DMS53 treated with DMSO at 0.1 percent for 48 hours (cell line): ENCODE measurements around the gene GNAI1.

Experiments used
- DNase-seq: peaks from one replicate; lab custom pipeline; 2025; ENCODE audit not compliant: unreplicated experiment; lab: John Stamatoyannopoulos, UW

The GNAI1 gene

DNA sequence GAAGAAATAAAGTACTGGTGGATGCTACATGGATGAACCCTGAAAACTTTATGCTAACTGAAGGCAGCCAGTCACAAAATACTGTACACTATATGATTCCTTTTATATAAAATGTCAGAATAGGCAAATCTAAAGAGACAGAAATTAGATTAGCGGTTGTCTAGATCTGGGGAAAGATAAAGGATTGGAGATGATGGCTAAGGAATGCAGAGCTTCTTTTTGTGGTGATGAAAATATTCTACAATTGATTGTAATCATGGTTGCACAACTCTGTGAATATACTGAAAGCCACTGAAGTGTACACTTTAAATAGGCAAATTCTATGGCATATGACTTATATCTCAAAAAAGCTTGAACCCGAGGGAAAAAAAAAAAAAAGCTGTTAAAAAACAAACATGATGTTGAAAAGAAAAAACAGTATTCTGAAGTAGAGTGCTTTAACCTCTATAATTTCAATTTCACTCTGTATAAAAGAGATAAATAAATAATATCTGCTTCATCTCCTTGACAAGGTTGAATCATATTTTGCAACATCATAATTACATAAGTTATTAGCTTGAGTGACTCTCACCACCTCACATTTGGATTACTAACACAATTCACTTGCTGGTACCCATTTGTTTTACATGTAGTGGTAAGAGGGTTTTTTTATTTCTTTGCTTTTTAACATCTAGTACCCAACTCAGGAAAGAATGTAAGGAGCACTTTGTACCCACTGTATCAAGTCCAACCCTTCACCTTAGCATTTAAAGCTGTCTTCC is 2.8 kb upstream of the GNAI1 start:
- DNase-seq: no peak

DNA sequence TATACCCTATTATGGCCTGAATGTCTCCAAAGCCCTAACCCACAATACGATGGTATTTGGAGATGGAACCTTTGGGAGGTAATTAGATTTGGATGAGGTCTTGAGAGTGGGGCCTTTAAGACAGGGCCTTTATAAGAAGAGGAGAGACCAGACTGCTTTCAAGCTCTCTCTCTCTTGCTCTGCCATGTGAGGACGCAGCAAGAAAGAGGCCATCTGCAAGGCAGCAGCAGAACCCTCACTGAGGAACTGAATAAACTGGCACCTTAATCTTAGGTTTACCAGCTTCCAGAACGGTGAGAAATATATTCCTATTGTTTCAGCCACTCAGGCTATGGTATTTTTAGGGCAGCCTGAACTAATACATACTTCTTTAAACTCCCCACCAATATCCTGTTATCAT is 2.0 kb upstream of the GNAI1 start:
- DNase-seq: no peak

DNA sequence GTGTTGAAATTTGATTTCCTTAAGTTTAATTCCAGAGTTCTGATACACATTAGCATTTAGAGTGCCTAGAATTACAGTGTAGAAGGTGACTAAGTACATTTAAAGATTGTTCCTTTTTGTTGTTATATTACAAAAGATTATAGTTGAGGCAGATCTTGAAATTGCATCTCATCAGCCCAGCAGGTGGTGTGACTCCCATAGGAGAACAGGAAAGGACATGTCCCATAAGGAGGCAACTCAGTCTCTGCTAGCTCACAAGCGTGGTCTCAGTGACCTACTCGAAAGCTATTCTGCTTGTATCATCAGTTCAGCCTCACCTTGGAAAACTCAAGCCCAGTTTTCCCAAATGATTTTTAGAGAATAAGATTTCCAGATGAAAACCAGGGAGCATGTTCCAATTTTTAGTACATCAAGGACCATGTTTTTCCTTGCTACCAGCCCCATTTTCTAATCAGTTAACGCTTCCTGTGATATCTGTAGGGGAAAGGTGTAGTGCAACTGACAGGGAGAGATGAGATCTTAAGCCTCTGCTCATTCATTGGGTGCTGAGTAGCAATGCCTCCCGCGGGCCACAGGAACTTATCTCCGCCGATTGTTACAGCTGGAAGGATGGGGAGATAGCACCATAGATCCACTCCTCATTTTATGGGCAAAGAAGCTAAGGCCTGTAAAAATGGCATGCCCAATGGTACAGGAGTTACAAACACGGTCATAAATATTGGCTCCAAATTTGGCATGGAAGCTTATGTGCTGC is 1.1 kb upstream of the GNAI1 start:
- peak; percentile 17 for DNase-seq

DNA sequence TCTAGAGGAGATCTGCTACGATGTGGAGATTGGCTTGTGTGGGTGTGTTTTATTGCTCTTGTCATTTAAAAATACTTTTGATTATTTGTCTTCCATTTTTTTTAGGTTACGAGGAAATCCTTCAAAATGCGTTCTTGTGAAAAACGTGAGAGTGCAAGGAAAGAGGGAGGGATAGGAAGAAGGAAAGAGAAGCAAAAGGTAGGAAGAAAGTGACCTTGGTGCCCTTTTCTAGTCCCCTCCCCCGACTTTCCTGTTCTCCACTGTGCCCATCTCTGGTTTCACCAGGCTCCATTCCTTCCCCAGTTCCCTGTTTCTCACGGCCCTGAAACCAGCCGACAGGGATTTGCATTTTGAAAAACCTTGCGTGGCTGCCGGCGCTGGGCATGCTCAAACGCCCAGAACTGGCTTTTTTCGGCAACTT is 506 bp upstream of the GNAI1 start:
- DNase-seq: peak; percentile 73

DNA sequence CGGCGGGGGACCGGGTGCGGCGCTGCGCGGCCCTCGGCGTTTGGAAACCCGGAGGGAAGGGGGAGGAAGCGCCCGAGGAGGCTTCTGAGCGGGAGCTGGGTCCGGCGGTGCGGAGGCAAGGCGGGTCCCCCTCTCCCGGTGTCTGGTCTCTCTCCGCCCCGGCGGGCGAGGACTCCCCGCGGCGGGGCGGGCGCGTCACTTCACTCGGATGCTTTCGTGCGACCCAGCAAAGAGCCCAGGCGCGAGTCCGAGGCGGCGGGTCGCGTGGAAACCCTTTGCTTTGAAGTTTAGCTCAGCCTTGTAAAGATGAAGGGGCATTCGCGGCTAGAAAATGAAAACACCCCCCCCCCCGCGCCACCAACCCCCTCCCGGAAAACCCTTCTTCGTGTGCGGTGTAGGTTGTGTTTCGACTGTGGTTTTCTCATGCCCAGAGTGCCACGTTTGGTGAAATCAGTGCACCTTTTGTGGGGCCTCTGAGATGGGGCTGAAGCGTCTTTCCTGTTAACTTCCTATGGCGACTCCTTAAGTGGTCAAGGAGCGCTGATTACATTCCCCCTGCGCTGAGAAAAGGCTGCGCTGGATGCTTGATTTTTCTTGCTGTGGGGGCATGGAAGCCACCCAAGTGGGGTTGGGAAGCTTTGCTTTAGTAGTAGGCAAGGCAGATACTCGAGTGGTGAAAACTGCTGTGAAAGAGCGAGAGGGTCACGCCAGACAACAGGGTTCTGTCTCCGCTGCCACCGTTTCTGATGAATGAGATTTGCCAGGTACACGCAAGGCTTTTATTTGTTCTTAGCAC is 876 bp downstream of the GNAI1 start:
- DNase-seq: peak; percentile 25

- no peak for DNase-seq
These were observed 1.8 kb downstream of the GNAI1 start for GRCh38 chr7:80136261-80137055.

DNA sequence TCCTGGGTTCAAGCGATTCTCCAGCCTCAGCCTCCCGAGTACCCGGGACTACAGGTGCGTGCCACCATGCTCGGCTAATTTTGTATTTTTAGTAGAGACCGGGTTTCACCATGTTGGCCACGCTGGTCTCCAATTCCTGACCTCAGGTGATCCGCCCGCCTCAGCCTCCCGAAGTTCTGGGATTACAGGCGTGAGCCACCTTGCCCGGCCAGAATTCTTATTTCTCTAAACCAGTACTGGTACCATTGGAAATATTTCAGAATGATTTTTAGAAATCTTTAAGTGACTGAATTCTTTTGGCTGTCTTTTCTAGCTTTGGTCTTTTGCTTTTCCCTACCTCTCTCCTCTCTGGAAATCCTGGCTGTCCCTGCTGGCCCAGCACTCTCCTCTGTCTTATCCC is 2.8 kb downstream of the GNAI1 start:
- no peak for DNase-seq

GRCh38 chr7:80139236-80139635 is 4.6 kb downstream of the GNAI1 start:
- no peak for DNase-seq

- no peak for DNase-seq
These were observed 5.8 kb downstream of the GNAI1 start for GRCh38 chr7:80140388-80140787.

- no peak for DNase-seq
These were observed 6.7 kb downstream of the GNAI1 start for GRCh38 chr7:80141376-80141775.

DNA sequence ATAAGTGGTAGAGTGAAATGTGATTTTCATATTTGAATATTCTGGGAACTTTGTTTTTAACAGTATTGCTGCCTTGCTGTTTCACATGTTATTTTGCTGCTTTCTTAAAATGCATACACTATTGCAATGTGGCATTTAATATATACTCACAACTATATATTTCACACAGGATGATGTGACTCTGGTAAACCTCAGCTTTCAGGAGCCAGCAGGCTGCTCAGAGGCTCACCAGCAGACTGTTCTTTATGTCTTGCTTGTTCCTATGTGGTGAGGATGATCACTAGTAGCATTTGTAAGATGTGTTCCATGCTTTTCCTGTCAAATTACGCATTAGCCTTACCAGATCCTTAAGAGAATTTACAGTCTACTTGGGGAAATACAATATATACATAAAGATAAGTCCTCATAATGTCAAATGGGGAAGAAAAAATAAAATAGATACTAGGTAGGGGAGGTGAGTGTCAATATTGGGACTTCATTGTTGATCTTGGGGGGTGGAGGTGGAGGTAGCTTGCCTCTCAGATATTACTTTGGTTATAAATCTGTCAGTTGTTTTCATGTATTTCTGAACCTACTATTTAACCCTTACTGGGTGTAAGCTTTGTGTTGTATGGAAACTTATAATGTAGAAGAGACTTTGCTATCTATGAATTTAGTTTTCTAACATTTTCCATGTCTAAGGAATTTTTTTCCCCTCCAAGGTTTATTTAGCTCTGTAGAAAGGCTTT is 8.4 kb downstream of the GNAI1 start:
- no peak for DNase-seq

DNA sequence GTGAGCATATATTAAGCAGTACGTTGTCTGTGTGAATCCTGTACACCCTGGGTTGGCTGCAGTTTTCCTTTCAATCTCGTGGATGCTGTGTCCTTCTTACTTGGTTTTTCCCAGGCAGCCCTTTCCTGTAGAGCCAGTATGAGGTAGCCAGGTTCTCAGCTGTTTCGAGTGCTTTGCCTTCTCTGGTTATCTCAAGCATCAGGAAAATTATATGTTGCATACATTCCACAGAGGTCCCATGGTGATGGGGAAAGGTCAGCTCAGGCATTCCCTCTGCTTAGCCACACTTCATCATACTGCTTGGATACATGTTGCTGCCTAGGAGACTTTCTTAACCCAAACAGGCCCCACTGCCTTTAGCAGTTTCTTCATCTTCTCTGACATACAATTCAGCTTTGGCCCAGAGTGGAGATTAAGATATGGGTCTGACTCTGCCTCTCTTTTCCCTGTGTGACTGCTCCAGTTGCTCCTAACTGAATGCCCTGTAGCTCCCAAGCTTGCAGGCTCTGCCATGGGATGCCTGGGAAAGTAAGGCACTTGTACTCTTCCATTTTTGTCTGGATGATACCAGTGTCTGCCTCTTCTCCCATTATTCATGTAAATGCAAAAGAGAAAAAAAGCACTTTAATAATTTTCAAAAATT is 11.3 kb downstream of the GNAI1 start:
- DNase-seq: no peak

- DNase-seq: no peak
These were observed 12.0 kb downstream of the GNAI1 start for GRCh38 chr7:80146545-80147182.

- no peak for DNase-seq
These were observed 13.1 kb downstream of the GNAI1 start for GRCh38 chr7:80147543-80148391.

GRCh38 chr7:80150611-80151273 is 16.1 kb downstream of the GNAI1 start:
- no peak for DNase-seq

GRCh38 chr7:80151274-80151665 is 16.6 kb downstream of the GNAI1 start:
- DNase-seq: no peak

DNA sequence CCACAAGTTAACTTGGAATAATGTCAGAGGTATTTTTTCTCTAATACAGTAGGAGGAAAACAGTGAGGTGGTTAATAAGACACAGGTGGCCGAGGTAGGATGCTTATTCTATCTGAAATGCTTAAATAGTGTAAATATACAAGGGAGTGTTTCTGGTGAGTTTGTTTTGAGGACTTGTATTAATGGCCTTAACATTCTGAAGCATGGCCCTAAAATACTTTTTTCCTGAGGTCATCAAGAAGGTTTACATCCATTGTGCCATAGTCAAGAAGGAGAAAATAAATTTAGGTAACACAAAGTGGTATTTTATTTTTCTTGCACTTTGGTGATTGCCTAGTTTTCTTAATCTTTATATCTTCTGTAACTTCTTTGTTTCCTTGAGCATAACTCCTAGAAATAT is 18.8 kb downstream of the GNAI1 start:
- no peak for DNase-seq
